Measurements from ENCODE around the gene GSTA5. TPM values are rescaled to one million over a fixed set of nuclear protein-coding genes. Genes with fewer than 3 reads are reported as not detected.
"Not testable (repeated sequence)": the region's sequence is repeated elsewhere in the genome, so short reads cannot be mapped to it uniquely, and the experiment has no call there.

GSTA5 gene
- total and polyA plus RNA-seq, 10 of the 15 experiments (the other 5 are each of a cell fraction or from before 2014, with no cell fraction given), result not detected

GRCh38 chr6:52868240-52868639, 27.6 kb upstream of the GSTA5 start:
- H3K4me1 ChIP-seq (ENCODE audit: control insufficient read depth, insufficient read depth, low read length), result no peaks in the 10 kb centered on the region

GRCh38 chr6:52861151-52861550, 20.5 kb upstream of the GSTA5 start:
- in situ Hi-C loops (cut with MboI); ATAC-seq; H3K4me3 ChIP-seq; H3K36me3 ChIP-seq (ENCODE audit: control insufficient read depth in 2 of 2, insufficient read depth in 2 of 2, low read length in 1 of 2); H3K27ac ChIP-seq (ENCODE audit: control insufficient read depth, insufficient read depth); H3K4me2 ChIP-seq (ENCODE audit: control insufficient read depth, insufficient read depth); H3K4me1 ChIP-seq (ENCODE audit: control insufficient read depth, insufficient read depth, low read length); H3K9me3 ChIP-seq (replicated peaks; ENCODE audit: control insufficient read depth, insufficient read depth, low read length); SMC1A ChIA-PET (ENCODE audit: uncharacterized antibody, unreplicated experiment); H3K79me2 ChIP-seq (ENCODE audit: control insufficient read depth, insufficient read depth, low read length); H4K20me1 ChIP-seq (ENCODE audit: control insufficient read depth, insufficient read depth); CTCF ChIA-PET; RAD21 ChIA-PET (ENCODE audit: unreplicated experiment); BruUV-seq (replicated peaks); intact Hi-C loops (cut with micrococcal nuclease; ENCODE audit: unreplicated experiment); FAIRE-seq; DNase-seq (ENCODE audit: low read depth, low spot score); H3K9ac ChIP-seq (ENCODE audit: control insufficient read depth, insufficient read depth, low read length); H3K27me3 ChIP-seq (replicated peaks in 1 of 2; ENCODE audit: control insufficient read depth in 2 of 2, insufficient read depth in 2 of 2, low read length in 1 of 2); H2AFZ ChIP-seq (ENCODE audit: control insufficient read depth, low read depth, low read length): not testable (repeated sequence)
- WGBS (ENCODE audit: insufficient coverage, insufficient replicate concordance, low lambda C conversion rate, missing lambda C conversion rate), result 42% methylated on average over 7 of the region's 7 CpGs
- POLR2A ChIA-PET, result interaction anchor here (0.6 kb wide), 1 partner anchor 163 kb away, joined by 3 read pairs; no protein-coding TSS in a partner anchor

More at GRCh38 chr6:52868240-52868639, 27.6 kb upstream of the GSTA5 start:
- Histone ChIP-seq H3K79me2 (ENCODE audit: control insufficient read depth, insufficient read depth, low read length) (no peaks in the 10 kb centered on the region), H3K4me3 (no peak overlapping the region), H3K9me3 (replicated peaks; ENCODE audit: control insufficient read depth, insufficient read depth, low read length) (no peaks in the 10 kb centered on the region), H2AFZ (ENCODE audit: control insufficient read depth, low read depth, low read length) (no peak overlapping the region), H4K20me1 (ENCODE audit: control insufficient read depth, insufficient read depth) (no peaks in the 10 kb centered on the region), H3K36me3 (ENCODE audit: control insufficient read depth in 2 of 2, insufficient read depth in 2 of 2, low read length in 1 of 2) (no peaks in the 10 kb centered on the region), H3K9ac (ENCODE audit: control insufficient read depth, insufficient read depth, low read length) (no peak overlapping the region), H3K27ac (ENCODE audit: control insufficient read depth, insufficient read depth) (no peak overlapping the region), H3K4me2 (ENCODE audit: control insufficient read depth, insufficient read depth) (no peak overlapping the region), H3K27me3 (replicated peaks in 1 of 2; ENCODE audit: control insufficient read depth in 2 of 2, insufficient read depth in 2 of 2, low read length in 1 of 2) (no peaks in the 10 kb centered on the region)
- no peak for DNase-seq (ENCODE audit: low read depth, low spot score)
- FAIRE-seq, result no peak
- intact Hi-C loops (cut with micrococcal nuclease; ENCODE audit: unreplicated experiment) (no loop called here), in situ Hi-C loops (cut with MboI) (no loop called here)
- POLR2A ChIA-PET, result interaction anchor here (0.5 kb wide), 1 partner anchor 193 kb away, joined by 5 read pairs; no protein-coding TSS in a partner anchor
- RAD21 ChIA-PET (ENCODE audit: unreplicated experiment), result no interaction called here
- no TSS peak for BruUV-seq (replicated peaks)
- ATAC-seq, result no peak
- 0% methylated on average over 1 of the region's 1 CpG for WGBS (ENCODE audit: insufficient coverage, insufficient replicate concordance, low lambda C conversion rate, missing lambda C conversion rate)
- CTCF ChIA-PET, result interaction anchor here (1.0 kb wide), 1 partner anchor 29 kb away, joined by 3 read pairs; no protein-coding TSS in a partner anchor
- SMC1A ChIA-PET (ENCODE audit: uncharacterized antibody, unreplicated experiment), result no interaction called here
- TF ChIP-seq MEF2B (IDR thresholded peaks at IDR 0.05; ENCODE audit: partially characterized antibody, poor library complexity, severe bottlenecking), result no peak
- TF ChIP-seq TBL1XR1 (IDR thresholded peaks at IDR 0.05; ENCODE audit: low read depth, low read length), result no peak
- TF ChIP-seq TAF1 (IDR thresholded peaks at IDR 0.05; ENCODE audit: borderline replicate concordance, low read depth, low read length), result no peak
- TF ChIP-seq RAD21 (IDR thresholded peaks at IDR 0.05; ENCODE audit: insufficient read depth, low read depth, low read length), result no peak
- TF ChIP-seq NRF1 (conservative IDR thresholded peaks at IDR 0.05; ENCODE audit: low read depth, low read length), result no peak
- TF ChIP-seq GATAD2B (conservative IDR thresholded peaks at IDR 0.05; ENCODE audit: low read depth), result no peak
- TF ChIP-seq SP1 (IDR thresholded peaks at IDR 0.05; ENCODE audit: low read depth, low read length), result no peak
- TF ChIP-seq LARP7 (IDR thresholded peaks at IDR 0.05), result no peak
